ENCODE data around the gene VPS41.
"Not testable (repeated sequence)": the region's sequence is repeated elsewhere in the genome, so short reads cannot be mapped to it uniquely, and the experiment has no call there.

The VPS41 gene

DNA sequence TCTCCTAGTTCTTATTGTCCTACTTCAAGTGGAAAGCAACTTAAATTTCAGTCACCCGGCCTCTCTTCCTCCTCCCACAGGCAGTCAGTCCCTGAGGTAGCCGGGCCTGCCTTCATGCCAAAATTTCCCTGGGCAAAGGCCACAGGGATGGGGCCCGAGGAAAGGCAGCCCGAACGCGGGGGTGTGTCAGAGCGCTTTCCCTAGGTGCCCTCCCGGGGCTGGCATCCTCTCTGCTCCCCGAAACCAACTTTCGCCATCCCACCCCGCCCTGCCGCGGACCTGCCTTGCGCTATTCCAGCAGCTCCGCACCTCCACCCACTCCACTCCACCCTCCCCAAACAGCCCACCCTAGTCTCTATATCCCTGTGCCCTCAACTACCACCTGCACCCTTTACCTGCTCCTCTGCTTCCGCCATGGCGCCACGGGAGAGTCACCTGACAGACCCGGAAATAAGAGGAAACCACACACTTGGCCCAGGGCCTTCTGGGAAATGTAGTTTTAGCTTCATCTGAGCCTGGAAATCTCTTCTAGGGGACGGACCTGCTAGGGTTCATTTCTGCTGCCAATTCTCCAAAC is at the start of gene VPS41:
Gene VPS41, minus strand, starts transcription at position 433 of the 577 bp plus-strand sequence. Its CDS starts 17 bp downstream, at position 416.
- peak; percentile 21 for DNase-seq (ENCODE audit: low read depth)

DNA sequence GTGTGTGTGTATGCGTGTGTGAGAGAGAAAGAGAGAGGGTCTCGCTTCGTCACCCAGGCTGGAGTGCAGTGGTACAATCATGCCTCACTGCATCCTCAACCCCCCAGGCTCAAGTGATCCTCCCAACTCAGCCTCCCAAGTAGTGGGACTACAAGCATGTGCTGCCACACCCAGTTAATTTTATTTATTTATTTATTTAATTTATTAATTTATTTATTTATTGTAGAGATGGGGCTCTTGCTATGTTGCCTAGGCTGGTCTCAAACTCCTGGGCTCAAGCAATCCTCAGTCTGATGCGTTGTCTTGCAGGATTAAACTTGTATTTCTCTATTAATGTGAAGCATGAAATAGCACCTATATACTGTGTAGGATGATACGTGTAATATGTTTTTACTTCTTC is 46.9 kb upstream of the VPS41 start:
- no peak for DNase-seq (ENCODE audit: low read depth)

DNA sequence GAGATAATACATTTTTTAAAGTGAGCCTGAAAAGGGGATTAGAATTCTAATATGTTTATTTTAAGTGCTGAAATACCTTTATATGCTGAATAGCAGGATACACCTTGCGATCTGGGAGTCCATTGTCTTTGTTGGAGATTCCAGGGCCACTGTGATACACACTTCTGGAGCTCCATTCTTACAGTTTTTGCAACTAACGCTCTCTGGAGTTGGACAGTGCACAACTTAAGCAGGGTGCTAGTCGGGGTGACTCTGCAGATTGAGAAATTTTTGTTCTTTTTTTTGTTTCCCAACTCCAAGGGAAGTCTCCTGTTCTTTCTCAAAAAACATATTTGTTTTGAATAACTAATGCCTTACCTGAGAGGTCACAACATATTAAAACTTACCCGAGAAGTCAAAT is 45.0 kb upstream of the VPS41 start:
- DNase-seq (ENCODE audit: low read depth): no peak

DNA sequence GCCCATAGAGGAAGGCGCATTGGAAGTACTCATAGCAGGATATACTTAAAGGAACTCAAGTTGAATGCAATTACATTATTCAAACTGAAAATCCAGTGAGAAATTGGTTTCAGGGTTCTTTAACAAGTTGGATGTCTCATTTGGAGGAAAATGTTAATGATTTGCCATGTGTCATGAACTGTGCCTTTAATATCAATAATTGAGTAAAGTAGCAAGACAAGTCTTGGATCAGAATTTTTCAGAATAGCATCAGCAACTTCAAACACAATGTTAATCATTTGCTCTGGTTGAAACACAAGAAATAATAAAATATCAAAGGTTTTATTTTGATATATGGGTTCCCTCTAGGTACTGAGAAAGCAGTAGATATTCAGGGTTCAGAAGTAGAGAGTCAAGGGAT is 44.2 kb upstream of the VPS41 start:
- DNase-seq (ENCODE audit: low read depth): no peak

DNA sequence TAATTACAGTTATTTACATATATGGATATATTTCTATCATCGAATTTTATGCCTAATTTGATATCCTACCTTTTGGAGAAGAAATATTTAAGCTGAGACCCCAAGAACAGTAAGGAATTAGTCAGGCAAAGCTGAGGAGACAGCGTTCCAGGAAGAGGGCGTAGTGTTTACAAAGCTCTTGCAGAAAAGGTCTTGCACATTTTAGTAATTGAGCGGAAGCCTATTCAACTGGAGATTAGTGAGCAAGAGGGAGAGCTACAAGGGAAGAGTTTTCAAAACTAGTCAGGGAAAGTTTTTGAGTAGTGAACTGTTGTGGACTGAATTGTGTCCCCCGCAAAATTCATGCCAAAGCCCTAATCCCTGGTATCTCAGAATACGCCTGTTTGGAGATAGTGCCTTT is 42.2 kb upstream of the VPS41 start:
- no peak for DNase-seq (ENCODE audit: low read depth)

DNA sequence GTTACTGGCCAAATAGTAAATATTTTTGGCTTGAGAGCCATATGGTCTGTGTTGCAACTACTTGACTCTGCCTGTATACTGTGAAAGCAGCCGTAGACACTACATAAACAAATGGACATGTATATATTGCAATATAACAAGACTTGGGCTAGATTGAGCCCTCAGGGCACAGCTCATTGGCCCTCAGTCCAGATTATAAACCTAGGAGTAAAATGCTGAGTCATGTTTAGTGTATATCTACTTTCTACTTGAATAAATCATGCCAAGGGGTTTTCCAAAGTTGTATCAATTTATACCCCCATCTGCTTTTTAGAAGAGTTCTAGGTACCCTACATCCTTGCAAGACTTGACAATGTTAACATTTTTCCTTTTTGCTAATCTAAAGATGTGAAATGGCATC is 41.3 kb upstream of the VPS41 start:
- DNase-seq (ENCODE audit: low read depth): no peak

DNA sequence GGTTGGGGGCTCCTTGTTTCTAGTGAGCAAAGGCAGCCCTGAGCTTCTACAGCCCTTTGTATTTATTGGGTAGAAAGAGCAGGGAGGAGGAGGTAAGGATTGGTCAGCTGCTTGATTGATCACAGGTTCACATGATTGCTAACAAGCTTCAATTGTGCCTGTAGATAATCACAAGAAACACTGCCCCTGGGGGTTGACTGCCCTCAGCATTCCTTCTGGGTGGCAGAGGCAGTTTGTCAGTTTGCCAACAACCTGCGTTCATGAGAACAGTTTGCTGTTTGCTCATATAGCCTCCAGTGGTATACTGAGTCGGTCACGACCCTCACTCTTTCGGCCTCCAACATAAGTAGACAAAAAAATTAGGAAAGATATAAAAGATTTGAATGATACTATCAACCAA is 38.5 kb upstream of the VPS41 start:
- not testable (repeated sequence) for DNase-seq (ENCODE audit: low read depth)

DNA sequence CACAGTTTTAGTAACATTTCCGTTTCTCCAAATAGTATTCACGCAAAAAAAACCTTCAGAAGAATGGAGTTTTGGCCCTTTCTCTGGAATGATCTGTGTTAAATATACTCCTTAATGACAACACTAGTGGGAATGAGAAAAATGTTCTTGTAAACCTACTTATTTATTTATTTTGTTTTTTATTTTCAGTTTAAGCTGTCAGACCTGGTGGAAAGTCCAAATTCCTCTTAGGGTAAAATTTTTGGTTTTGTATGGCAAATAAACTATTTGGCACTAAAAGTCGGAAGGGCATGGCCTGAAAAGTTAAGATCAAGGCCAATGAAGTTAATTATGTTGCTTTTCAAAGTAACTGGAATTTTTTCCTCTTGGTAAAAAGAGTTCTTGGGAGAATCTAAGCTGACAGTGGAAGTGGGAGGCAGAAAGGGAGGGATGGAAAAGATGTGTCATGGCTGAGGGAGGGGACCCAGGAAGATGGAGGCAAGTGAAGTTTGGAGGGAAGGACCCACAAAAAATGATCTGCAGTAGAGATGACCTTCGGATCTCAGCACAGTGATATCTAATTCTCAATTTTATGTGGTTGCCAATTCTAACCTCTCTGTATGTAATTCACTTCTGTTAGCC is 33.5 kb upstream of the VPS41 start:
- DNase-seq (ENCODE audit: low read depth): no peak

DNA sequence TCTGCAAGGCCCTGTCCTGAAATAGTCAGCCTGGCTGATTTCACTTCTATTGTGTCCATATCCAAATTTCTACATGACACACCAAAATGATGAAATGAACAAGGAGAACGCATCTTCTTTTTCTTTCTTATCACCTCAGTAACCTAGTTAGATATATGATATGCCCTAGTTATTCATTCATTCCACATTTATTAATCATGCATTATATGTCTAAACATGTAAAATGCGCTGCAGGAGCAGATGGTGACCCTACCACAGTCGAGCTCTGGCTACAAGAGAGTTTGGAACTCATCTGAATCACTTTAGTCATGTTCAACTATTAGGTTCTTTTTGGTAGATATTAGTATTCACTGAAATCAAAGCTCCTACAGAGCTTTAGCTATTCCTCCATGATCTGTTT is 31.8 kb upstream of the VPS41 start:
- DNase-seq (ENCODE audit: low read depth): no peak

DNA sequence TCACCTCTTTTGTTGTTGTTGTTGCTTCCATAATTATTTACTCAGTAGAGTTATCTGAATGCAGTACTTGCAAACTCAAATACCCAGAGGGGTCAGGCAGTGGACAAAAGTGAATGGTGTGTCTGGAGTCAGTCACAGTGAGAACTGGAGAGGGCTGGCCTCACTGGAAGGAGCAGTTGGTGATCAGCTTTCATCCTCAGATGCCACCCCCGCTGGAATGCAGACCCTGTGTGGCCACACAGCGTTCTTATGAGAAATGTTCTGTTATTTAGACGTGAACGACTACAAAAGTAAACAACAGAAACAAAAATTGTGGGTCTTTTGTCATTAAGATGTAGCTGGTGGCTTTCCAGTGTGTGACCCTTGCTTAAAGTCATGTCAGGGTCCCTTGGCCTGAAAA is 29.6 kb upstream of the VPS41 start:
- DNase-seq (ENCODE audit: low read depth): no peak

DNA sequence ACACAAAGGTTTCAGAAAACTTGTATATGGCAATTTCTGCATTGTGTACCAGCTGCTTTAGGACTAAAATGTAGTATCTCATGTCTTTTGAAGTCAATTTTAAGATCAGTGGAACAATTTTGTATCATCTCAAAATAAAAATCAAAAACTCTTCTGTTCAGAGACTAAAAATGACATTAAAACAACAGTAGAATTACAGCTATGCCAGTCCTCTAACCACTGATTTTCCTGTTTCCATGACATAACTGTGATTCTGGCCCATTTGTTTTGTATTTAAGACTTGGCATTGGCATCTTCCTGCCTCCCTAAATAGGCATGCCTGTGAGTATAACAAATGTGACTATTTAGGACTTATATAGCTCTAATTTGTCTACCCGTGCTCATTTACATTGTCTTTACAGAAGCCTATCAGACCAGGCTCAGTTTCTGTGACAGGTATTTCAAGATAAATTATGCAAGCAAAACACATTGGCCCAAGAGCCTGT is 29.1 kb upstream of the VPS41 start:
- no peak for DNase-seq (ENCODE audit: low read depth)

DNA sequence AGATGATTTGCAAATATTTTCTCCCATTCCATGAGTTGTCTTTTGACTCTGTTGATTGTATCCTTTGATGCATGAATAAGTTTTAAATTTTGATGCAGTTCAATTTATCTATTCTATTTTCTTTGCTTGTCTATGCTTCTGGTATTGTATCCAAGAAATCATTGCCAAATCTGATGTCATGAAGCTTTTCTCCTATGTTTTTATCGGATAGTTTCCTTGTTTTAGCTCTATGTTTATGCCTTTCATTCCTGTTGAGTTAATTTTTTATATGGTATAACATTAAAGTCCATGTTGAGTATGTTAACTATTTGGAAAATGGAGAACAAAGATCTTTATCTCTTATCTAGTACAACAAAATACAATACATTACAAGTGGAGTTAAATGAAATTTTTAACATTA is 27.6 kb upstream of the VPS41 start:
- DNase-seq (ENCODE audit: low read depth): no peak

DNA sequence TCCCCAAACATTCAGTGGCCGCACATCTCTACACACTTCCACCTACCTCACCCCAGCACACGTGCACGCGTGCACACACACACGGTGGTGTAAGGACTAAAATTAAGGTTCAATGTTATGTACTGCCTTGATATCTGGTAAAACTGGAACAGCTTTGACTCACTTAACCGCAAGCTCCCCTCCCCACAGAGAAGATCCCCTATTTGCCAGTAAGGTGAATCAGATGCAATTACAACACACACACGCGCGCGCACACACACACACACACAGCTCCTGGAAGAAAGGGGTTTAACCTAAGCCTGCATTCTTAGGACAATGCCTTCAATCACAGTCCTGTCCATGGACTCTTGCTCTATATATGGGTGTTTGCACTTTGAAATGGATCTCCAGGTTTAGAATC is 25.5 kb upstream of the VPS41 start:
- no peak for DNase-seq (ENCODE audit: low read depth)

DNA sequence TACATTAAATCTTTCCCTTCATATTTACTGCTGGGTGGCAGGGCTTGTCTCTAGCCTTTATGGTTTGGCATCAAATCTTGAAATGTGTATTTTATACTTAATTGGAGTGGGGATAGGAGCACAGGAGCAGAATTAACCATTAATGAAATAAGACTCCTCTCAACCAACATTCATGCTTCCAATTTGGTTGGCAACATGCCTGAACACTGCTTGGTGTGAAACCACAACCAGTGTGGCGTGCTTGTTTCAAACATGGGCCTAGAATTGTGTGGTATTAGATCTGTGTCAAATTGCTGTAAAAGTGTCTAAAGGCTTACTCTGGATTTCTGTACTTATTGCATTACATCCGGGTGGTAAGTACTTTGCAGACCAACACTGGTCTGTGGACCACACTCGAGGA is 25.1 kb upstream of the VPS41 start:
- DNase-seq (ENCODE audit: low read depth): no peak

DNA sequence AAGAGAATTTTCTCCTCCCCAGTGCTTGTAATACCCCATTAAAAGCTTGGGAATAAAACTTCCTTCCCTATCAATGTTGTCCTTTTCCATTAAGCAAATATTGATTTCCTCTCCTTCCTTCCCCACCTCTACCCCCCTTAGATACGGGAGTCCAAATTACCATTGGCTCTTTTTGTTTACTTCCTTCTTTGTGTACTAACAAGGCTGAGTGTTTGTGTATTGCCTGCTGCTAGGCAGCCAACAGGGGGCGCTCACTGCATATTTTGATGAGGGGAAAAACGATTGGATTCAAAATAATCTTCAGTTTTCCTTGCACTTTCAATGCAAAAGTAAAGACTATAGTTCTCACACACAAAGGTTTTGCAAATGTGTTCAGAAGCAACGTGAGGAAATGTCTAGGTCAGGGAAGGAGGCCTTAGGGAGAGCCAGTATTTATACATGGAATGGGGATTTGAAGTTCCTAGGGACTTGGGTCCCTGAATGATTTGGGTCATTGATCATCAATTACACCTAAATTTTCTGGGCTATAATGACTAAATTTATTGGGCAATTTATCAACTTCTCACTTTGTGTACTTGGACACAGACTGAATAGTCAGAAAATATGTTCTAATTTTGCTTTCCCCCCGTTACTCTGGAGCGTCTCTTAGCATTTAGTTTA is 23.6 kb upstream of the VPS41 start:
- no peak for DNase-seq (ENCODE audit: low read depth)

DNA sequence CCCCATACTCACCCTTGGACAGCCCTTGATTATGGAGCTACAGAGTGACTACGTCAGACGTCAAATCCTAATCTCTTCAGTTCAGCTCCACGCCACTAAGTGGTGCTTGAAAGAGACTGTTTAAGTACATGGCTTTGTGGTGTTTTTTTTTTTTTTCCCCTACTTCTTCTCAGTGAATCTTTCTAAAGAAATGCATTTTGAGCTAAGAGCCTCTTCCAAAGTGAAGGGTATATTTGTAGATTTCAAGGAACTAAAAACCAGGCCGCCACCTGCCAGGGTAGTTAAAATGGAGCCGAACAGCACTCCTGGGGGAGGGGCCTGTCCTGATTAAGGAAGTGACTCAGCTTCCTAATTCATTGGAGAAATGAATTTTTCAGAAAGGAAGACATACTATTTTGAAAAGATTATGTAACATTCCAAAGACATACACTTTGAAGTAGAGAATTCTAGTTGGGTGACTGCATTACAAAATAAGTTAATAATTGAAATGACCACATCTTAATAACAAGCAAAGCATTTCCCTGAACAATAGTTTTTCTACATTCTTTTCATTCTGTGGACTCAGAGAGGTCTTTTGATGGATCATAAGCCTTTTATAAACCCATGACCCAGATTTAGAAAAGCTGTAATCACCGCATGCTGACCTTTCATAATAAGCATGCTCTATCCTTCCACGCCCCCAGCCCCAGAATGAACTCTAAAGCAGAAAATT is 20.6 kb upstream of the VPS41 start:
- DNase-seq (ENCODE audit: low read depth): no peak

DNA sequence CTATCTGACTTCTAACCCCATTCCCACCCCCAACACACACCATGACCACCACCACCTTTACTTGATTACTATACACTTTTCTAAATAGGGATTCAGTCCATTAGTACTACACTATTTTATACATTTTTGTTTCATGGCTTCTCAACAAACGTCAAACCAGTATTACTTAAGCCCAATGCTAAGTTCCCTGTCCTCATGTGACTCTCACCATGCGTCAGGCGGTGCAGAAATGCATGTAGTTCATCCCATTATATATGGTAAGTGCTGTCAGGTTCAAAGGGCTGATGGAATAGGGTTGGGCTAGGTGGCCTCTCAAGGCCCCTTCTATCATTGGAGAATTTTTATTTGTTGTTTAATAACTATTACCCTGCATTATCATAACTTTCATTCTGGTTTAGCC is 19.5 kb upstream of the VPS41 start:
- DNase-seq (ENCODE audit: low read depth): no peak

DNA sequence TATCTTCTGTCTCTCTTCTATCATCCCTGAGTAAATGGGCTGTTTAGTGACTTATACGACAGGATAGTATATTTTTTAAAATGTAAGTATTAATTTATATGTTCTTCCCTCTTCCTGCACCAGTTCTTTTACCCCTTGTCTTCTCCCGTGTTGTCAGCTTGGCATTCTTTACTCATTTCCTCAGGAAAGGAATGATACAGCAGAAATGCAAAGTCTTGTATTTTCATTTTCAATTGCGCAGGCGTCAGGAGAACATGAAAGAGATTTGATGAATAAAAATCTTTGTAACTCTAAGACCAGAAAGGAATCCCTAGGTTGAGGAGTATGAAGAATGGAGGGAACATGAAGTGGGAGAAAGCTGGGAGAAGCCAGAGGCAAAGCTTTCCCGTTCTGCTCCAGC is 18.8 kb upstream of the VPS41 start:
- no peak for DNase-seq (ENCODE audit: low read depth)

DNA sequence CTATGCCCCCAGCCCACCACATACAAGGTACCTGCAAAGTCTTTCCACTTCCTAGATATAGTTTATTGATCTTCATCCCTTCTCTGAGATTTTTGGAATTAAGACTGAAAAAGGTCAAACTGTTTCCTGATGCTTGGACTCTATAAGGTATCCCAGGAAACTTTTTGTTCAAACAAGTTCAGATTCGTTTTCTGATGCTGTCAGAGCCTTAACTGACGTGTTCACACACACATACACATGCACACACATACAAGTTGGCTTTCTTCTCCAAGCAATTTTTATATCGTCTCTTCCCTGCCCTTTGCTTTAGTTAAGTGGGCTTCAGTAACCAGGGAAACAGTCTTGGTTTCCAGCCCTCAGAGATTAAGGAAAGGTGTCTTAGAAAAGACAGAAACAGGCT is 11.7 kb upstream of the VPS41 start:
- no peak for DNase-seq (ENCODE audit: low read depth)

DNA sequence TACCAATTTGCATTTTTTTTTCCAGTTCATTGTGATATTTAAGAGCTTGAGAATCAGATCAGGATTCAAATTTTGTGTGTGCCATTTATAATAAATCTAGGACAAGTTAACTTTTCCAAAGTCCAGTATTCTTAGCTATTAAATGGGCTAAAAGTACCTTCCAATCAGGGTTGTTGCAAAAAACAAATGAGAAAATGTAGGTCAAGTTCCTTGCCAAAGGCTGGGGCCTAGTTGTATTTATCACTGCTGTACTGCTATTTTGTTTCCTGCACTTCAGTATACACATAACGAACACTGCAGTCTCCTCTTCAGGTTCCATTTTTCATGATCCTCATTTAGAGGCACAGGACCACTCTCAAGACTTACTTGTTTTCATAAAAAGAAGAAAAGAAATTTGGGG is 7.4 kb upstream of the VPS41 start:
- no peak for DNase-seq (ENCODE audit: low read depth)

DNA sequence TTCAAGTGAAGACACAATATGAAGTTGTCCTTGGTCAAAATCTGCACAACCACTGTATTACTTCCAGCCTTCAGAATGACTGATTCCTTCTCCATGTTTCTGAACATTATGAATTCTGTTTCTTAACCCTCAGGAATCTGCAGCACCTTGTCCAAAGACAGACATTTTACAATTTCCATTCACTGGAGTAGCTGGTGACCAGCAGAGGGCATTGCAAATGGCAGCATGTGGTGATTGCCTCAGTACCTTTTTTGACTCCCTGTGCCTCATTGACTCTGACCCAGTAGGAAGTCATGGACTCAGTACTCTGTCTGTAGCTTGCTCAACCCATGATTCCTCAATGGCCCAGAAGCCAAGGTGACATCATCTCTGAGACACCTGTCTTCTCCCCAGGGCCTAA is 879 bp upstream of the VPS41 start:
- no peak for DNase-seq (ENCODE audit: low read depth)

DNA sequence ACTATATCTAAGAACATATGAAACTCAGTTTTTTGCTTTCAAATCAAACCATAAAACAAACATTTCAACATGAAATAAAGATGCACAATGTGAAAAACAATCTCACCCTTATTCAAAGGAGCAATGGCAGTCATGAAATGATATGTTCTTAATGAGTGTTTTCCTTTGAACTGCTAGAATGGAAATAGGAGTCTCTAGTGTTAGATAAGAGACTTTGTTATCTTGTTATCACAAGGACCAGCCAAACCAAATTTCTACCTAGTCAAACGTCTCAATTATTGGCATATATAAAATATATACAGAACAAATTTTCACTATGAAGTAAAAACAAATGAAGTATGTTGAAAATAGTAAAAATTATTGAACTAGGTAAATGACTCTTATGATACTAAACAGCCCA is 1.2 kb downstream of the VPS41 start:
- no peak for DNase-seq (ENCODE audit: low read depth)

DNA sequence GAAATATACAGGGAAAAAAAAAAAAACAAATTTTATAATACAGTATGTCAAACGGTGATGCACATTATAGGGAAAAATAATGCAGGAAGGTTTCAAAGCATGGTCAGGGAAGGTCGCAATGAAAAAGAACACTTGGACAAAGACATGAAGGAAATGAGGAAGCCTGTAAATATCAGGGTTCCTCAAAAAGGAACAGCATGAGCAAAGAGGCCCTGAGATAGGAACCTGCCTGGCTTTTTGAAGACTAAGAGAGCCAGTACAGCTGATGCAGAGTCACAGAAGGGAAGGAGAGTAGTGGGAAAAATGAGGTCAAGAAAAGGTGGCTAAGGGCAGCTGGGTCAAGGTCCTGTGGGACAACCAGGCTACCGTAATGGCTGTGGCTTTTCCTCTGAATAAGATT is 1.9 kb downstream of the VPS41 start:
- DNase-seq (ENCODE audit: low read depth): no peak
